ENCODE measurements around the gene CLCN7. TPM values are rescaled to one million over a fixed set of nuclear protein-coding genes. Genes with fewer than 3 reads are reported as not detected.

Gene CLCN7
- total RNA-seq, 2 experiments from 2014 or later, result 41.9 to 43.9 TPM

GRCh38 chr16:1465567-1465915 is 9.3 kb downstream of the CLCN7 start:
- no peaks in the 10 kb centered on the region for H3K9me3 Mint-ChIP-seq (ENCODE audit: insufficient read depth)
- H3K27ac Mint-ChIP-seq, result no peak overlapping the region
- ATAC-seq (no peak), DNase-seq (no peak)
- no peaks in the 10 kb centered on the region for H3K36me3 Mint-ChIP-seq (ENCODE audit: low read depth)
- ChIA-PET POLR2A (no interaction called here), CTCF (no interaction called here)
- H3K4me1 Mint-ChIP-seq (ENCODE audit: low read depth), result peaks cover 4% of the 10 kb centered on the region
- no peaks in the 10 kb centered on the region for H3K27me3 Mint-ChIP-seq (ENCODE audit: low read depth)
- H3K4me3 Mint-ChIP-seq, result no peak overlapping the region

GRCh38 chr16:1464894-1465566 is 9.8 kb downstream of the CLCN7 start:
- ChIA-PET CTCF (no interaction called here), POLR2A (no interaction called here)
- Mint-ChIP-seq H3K27ac (no peak overlapping the region), H3K9me3 (ENCODE audit: insufficient read depth) (no peaks in the 10 kb centered on the region), H3K4me3 (no peak overlapping the region), H3K27me3 (ENCODE audit: low read depth) (no peaks in the 10 kb centered on the region), H3K36me3 (ENCODE audit: low read depth) (no peaks in the 10 kb centered on the region), H3K4me1 (ENCODE audit: low read depth) (peaks cover 2% of the 10 kb centered on the region)
- no peak for DNase-seq
- ATAC-seq, result no peak

DNA sequence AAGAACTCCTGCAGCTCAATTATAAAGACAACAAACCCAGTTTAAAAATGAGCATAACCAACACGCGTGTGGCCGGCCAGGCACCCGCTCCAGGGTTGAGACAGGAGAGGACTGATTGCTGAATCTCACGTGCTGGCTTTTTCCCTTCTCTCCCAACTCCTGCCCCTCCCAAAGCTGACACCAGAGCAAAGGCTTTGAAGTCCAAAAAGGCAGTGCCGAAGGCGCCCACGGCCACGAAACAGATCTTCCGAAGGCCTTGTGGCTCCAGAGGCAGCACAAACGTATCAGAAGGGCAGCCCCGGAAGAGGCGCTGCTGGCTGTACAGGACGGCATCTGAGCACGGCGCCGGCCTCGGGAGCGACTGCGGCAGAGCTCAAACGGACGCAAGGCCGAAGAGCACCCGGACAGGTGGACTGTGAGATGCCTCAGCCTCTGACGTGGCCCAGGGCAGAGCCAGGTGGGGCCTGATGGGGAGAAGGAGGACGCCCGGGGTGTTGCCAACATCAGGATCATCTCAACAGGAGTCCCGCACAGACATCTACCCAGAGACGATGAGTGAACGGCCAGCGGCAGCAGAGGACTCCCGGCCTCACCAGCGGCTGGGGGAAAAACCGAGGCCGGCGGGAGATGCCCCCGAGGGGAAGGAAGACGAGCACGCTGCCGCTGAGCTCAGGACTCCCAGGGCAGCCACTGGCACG is 10.5 kb downstream of the CLCN7 start:
- Mint-ChIP-seq H3K4me3 (no peak overlapping the region), H3K4me1 (ENCODE audit: low read depth) (no peaks in the 10 kb centered on the region)
- POLR2A ChIA-PET, result no interaction called here

DNA sequence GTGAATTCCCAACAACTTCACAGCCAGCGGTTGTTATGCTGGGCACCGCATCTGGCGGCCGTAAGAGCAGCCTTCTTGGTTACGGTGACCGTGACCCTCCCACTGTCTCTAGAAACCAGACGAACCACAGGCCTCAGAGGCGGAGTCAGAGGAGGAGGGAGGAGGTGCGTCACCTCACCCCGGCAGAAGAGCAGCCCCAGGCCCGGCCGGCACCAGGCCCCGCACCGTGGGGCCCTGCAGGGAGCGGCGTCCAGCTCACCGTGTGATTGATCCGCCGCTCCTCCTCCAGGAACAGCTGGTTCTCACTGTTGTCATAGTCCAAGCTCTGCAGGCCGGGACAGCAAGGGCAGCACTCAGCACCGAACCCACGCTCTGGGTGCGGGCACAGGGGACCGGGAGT is 13.7 kb downstream of the CLCN7 start:
- POLR2A ChIA-PET, result no interaction called here
- H3K9me3 Mint-ChIP-seq (ENCODE audit: insufficient read depth), result no peaks in the 10 kb centered on the region
- H3K4me3 Mint-ChIP-seq, result no peak overlapping the region
- DNase-seq (no peak), ATAC-seq (no peak)
- no peaks in the 10 kb centered on the region for H3K36me3 Mint-ChIP-seq (ENCODE audit: low read depth)
- no peak overlapping the region for H3K27ac Mint-ChIP-seq
- H3K27me3 Mint-ChIP-seq (ENCODE audit: low read depth), result no peaks in the 10 kb centered on the region
- H3K4me1 Mint-ChIP-seq (ENCODE audit: low read depth), result peaks cover 4% of the 10 kb centered on the region
- CTCF ChIA-PET, result no interaction called here

More for the DNA sequence above, 10.5 kb downstream of the CLCN7 start:
- Mint-ChIP-seq H3K27ac (no peak overlapping the region), H3K36me3 (ENCODE audit: low read depth) (no peaks in the 10 kb centered on the region), H3K9me3 (ENCODE audit: insufficient read depth) (no peaks in the 10 kb centered on the region), H3K27me3 (ENCODE audit: low read depth) (no peaks in the 10 kb centered on the region)
- CTCF ChIA-PET, result interaction anchor here (0.7 to 1.1 kb wide), 2 partner anchors 9 to 242 kb away, joined by 3 to 6 read pairs; no protein-coding TSS in a partner anchor
- no peak for ATAC-seq
- DNase-seq, result no peak

GRCh38 chr16:1460602-1461138 is 14.2 kb downstream of the CLCN7 start:
- Mint-ChIP-seq H3K9me3 (ENCODE audit: insufficient read depth) (no peaks in the 10 kb centered on the region), H3K4me1 (ENCODE audit: low read depth) (peaks cover 4% of the 10 kb centered on the region), H3K27me3 (ENCODE audit: low read depth) (no peaks in the 10 kb centered on the region), H3K36me3 (ENCODE audit: low read depth) (no peaks in the 10 kb centered on the region), H3K4me3 (no peak overlapping the region), H3K27ac (no peak overlapping the region)
- DNase-seq (no peak), ATAC-seq (no peak)
- ChIA-PET CTCF (no interaction called here), POLR2A (no interaction called here)

DNA sequence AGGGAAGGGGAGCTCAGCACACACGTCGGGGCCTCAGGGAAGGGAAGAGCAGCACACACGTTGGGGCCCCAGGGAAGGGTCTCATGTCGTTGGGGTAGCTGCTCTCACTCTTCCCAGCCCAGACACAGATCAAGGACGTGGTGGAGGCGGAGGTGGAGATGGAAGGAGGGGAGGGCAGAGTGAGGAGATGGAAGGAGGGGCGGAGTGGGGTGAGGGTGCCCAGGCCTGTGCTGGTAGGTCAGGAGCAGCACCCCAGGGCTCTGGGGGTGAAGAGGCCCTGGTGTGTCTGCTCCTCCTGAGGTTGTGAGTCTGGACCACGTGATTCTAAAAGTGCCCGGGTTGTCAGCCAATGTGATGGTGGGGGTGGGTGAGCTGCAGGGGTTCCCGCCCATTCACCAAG is 14.9 kb downstream of the CLCN7 start:
- Mint-ChIP-seq H3K27me3 (ENCODE audit: low read depth) (no peaks in the 10 kb centered on the region), H3K9me3 (ENCODE audit: insufficient read depth) (no peaks in the 10 kb centered on the region), H3K27ac (no peak overlapping the region), H3K4me1 (ENCODE audit: low read depth) (peaks cover 4% of the 10 kb centered on the region), H3K4me3 (no peak overlapping the region), H3K36me3 (ENCODE audit: low read depth) (no peaks in the 10 kb centered on the region)
- DNase-seq (no peak), ATAC-seq (no peak)
- CTCF ChIA-PET, result interaction anchor here (0.5 to 0.6 kb wide), 2 partner anchors 80 to 470 kb away, joined by 3 read pairs; no protein-coding TSS in a partner anchor
- POLR2A ChIA-PET, result no interaction called here

GRCh38 chr16:1458977-1459341 is 15.9 kb downstream of the CLCN7 start:
- Mint-ChIP-seq H3K4me3 (no peak overlapping the region), H3K27me3 (ENCODE audit: low read depth) (no peaks in the 10 kb centered on the region), H3K27ac (no peak overlapping the region), H3K36me3 (ENCODE audit: low read depth) (no peaks in the 10 kb centered on the region), H3K4me1 (ENCODE audit: low read depth) (peaks cover 4% of the 10 kb centered on the region), H3K9me3 (ENCODE audit: insufficient read depth) (no peaks in the 10 kb centered on the region)
- POLR2A ChIA-PET, result no interaction called here
- no peak for DNase-seq
- no peak for ATAC-seq
- CTCF ChIA-PET, result no interaction called here

DNA sequence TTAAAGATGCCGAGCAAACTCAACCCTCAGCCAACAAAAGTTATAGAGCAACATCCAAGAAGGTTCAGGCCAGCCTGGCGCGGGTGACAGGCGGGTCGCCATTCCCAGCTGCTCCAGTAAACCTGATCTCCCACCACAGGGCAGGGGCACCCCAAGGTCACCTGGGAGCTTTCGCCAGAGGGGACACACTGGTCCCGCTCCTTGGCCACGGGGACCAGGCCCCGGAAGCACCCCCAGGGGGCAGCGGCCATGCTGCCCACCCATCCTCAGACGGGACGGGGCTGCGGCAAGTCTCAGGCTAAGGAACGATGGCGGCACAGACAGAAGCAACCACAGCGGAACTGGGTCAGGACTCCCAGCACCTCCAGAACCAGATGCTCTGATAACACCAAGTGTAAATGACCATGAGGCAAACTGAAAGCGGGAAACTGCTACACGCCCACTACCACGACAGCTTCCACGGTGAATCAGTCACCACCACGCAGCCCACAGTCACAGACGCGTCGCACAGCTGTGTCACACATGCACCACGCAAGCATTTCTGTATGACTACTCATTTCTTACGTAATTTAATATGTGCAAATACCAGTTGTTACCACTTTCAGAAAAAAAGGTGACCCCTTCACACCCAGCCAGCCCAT is 16.4 kb downstream of the CLCN7 start:
- Mint-ChIP-seq H3K27me3 (ENCODE audit: low read depth) (no peaks in the 10 kb centered on the region), H3K9me3 (ENCODE audit: insufficient read depth) (no peaks in the 10 kb centered on the region), H3K36me3 (ENCODE audit: low read depth) (no peaks in the 10 kb centered on the region), H3K4me3 (no peak overlapping the region), H3K4me1 (ENCODE audit: low read depth) (peaks cover 4% of the 10 kb centered on the region), H3K27ac (no peak overlapping the region)
- CTCF ChIA-PET, result no interaction called here
- POLR2A ChIA-PET, result no interaction called here
- ATAC-seq (no peak), DNase-seq (no peak)

DNA sequence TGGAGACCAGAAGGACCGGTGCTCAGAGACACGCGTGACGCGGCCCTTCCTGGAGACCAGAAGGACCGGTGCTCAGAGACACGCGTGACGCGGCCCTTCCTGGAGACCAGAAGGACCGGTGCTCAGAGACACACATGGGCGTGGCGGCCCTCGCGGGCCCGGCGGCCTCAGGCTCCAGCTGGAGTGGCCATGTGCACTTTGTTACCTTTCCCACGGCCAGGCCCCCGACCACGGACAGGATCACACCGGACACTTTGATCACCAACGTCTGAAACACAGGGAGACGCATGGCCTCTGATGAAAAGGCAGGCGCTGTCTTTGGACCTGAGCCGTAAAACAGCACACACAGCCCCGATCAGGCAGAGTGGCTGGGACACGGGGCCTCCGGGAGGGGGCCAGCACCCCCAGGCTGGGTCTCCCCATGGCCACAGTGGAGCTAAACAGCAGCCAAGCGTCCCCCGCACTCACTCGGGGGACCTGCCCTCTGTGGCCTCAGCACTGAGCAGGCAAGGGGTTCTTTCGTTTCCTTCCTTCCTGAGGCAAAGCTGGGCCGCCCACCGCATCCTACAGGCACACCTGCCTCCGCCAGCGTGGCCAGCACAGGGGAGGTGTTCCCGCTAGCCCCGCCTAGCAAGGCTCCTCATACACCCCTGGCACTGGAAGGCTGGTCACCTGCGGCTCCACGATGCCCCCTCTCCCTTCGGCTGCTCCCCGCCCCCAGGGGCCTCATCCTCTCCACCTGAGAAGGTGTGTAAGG is 17.2 kb downstream of the CLCN7 start:
- Mint-ChIP-seq H3K27ac (no peak overlapping the region), H3K4me1 (ENCODE audit: low read depth) (peaks cover 4% of the 10 kb centered on the region), H3K27me3 (ENCODE audit: low read depth) (no peaks in the 10 kb centered on the region), H3K36me3 (ENCODE audit: low read depth) (peaks cover 2% of the 10 kb centered on the region), H3K4me3 (no peak overlapping the region), H3K9me3 (ENCODE audit: insufficient read depth) (no peaks in the 10 kb centered on the region)
- ATAC-seq (no peak), DNase-seq (no peak)
- ChIA-PET POLR2A (no interaction called here), CTCF (no interaction called here)

- H3K27ac Mint-ChIP-seq, result no peak overlapping the region
- peaks cover 4% of the 10 kb centered on the region for H3K4me1 Mint-ChIP-seq (ENCODE audit: low read depth)
- no peak for DNase-seq
- H3K36me3 Mint-ChIP-seq (ENCODE audit: low read depth), result peaks cover 2% of the 10 kb centered on the region
- H3K9me3 Mint-ChIP-seq (ENCODE audit: insufficient read depth), result no peaks in the 10 kb centered on the region
- ATAC-seq, result no peak
- ChIA-PET POLR2A (no interaction called here), CTCF (no interaction called here)
- H3K27me3 Mint-ChIP-seq (ENCODE audit: low read depth), result no peaks in the 10 kb centered on the region
- H3K4me3 Mint-ChIP-seq, result no peak overlapping the region
These were observed 17.9 kb downstream of the CLCN7 start for GRCh38 chr16:1456951-1457350.

- no peak overlapping the region for H3K4me3 Mint-ChIP-seq
- CTCF ChIA-PET, result no interaction called here
These were observed 19.3 kb downstream of the CLCN7 start for GRCh38 chr16:1455190-1456171.

More at GRCh38 chr16:1455190-1456171, 19.3 kb downstream of the CLCN7 start:
- peaks cover 4% of the 10 kb centered on the region for H3K36me3 Mint-ChIP-seq (ENCODE audit: low read depth)
- H3K27ac Mint-ChIP-seq, result no peak overlapping the region
- H3K27me3 Mint-ChIP-seq (ENCODE audit: low read depth), result no peaks in the 10 kb centered on the region
- ATAC-seq (no peak), DNase-seq (no peak)
- POLR2A ChIA-PET, result no interaction called here
- peaks cover 4% of the 10 kb centered on the region for H3K4me1 Mint-ChIP-seq (ENCODE audit: low read depth)
- no peaks in the 10 kb centered on the region for H3K9me3 Mint-ChIP-seq (ENCODE audit: insufficient read depth)
